Prostate gland (tissue), 2 donors: Measurements from ENCODE around the gene NTN1.

Source experiments
- POLR2A ChIP-seq: fragments of 450-650 bp; IDR thresholded peaks from one replicate; pipeline ENCODE4 v1.6.1; 2016; ENCODE audit warnings: antibody characterized with exemption, mild to moderate bottlenecking
- POLR2AphosphoS5 ChIP-seq: sonication (generic); formaldehyde crosslinking; IDR thresholded peaks from one replicate; pipeline ENCODE4 v1.6.1; 2017; ENCODE audit warnings: antibody characterized with exemption
- TF ChIP-seq, protein P1 (sequence below), 4 experiments: fragments of 200-600 bp in 2 of 4; fragments of 450-650 bp in 2 of 4; sonication (generic) in 2 of 4; IDR thresholded peaks; 1 replicate in 3 of 4; 2 replicates in 1 of 4; pipeline ENCODE4 v1.5.1; 2016 to 2019; ENCODE audit warnings: antibody characterized with exemption in 4 of 4, mild to moderate bottlenecking in 2 of 4, moderate library complexity in 2 of 4

DNA sequence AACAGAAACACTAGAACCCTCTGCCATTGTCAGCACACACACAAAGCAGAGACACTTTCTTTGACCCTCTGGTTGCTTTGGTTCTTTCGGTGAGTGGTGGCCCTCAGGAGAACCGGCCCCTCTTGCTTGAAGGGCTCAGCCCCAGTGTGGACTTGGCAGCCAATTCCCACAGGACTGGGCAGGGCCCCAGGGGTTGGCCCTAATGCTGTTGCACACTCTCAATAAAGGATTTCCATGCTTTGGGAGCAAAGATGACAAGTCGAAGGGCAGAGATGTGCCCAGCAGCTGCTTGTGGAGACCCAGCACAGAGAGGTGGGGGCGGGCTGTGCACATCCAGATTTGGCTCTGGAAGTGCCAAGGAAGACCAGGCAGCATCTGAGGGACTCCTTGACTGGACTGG is 149.0 kb downstream of the NTN1 start:
- TF ChIP-seq POLR2A (no peak), POLR2AphosphoS5 (no peak)
- TF ChIP-seq, protein P1, sequence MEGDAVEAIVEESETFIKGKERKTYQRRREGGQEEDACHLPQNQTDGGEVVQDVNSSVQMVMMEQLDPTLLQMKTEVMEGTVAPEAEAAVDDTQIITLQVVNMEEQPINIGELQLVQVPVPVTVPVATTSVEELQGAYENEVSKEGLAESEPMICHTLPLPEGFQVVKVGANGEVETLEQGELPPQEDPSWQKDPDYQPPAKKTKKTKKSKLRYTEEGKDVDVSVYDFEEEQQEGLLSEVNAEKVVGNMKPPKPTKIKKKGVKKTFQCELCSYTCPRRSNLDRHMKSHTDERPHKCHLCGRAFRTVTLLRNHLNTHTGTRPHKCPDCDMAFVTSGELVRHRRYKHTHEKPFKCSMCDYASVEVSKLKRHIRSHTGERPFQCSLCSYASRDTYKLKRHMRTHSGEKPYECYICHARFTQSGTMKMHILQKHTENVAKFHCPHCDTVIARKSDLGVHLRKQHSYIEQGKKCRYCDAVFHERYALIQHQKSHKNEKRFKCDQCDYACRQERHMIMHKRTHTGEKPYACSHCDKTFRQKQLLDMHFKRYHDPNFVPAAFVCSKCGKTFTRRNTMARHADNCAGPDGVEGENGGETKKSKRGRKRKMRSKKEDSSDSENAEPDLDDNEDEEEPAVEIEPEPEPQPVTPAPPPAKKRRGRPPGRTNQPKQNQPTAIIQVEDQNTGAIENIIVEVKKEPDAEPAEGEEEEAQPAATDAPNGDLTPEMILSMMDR (IDR thresholded peaks at IDR 0.05): no peak
